Measurements from ENCODE around the gene ZSWIM4. TPM values are rescaled to one million over a fixed set of nuclear protein-coding genes. Genes with fewer than 3 reads are reported as not detected.

The ZSWIM4 gene
- total and polyA plus RNA-seq, 2 experiments from 2014 or later: 5.4 to 42.3 TPM

DNA sequence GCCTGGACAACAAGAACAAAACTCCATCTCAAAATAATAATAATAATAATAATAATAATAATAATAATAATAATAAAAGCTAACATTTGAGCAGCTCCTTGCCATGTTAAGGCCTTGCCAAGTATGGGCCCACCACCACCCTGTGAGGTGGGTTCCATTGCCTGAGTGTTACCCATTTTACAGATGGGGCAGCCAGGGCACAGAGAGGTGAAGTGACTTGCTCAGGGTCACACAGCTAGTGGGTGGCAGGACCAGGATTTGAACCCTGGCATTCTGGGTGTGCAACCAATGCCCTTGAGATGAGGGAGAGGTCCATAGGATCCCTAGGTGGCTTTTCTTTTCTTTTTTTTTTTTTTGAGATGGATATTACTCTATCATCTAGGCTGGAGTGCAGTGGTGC is 29.5 kb downstream of the ZSWIM4 start (continued):
- TF ChIP-seq ZNF331 (CRISPR knock-in tag; IDR thresholded peaks at IDR 0.05; ENCODE audit: low read depth) (no peak), CREB1 (CRISPR knock-in tag; IDR thresholded peaks at IDR 0.05; ENCODE audit: low read depth) (no peak)

DNA sequence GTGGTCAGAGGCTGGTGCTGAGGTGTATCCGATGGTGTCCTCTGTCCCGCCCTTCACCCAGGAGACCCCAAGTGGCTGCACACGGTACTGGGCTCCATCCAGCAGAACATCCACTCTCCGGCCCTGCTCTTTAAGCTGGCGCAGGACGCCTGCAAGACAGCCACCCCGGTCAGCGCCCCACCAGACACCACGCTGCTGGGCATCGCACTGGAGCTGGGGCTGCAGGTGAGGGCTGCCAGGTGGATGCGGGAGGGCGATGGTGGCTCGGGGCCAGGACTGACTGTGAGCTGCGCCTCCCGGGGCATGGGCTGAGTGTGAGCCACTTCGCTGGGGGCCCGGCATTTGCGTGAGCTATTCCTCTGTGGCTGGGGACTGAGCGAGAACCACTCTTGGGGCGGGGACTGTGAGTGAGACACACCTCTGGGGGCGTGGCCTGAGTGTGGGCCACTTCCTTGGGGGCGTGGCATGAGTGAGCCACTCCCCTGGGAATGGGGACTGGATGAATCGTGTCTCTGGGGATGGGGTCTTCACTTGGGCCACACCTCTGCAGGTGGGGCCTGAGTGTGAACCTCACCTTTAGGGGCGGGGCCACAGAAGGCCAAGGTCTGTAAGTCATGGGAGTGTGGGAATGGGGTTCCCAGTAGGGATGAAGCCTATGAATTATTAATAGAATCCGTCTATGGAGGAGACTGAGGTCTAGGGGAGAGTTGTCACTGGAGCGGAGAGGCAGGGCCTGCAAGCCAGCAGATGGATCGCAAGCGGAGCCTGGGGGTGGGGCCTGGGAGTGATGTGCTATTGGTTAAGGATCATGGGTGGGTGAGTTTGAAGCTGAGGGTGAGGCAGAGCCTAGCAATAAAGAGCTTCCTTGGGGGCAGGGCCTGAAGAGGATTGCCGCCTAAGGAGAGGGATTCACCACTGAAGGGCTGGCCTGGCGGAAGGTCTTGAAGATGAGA is 30.5 kb downstream of the ZSWIM4 start:
- Histone ChIP-seq H3K36me3 (ENCODE audit: insufficient read depth) (peaks cover 6% of the 10 kb centered on the region; the same call in 1 of the 2 replicates), H4K20me1 (replicated peaks; ENCODE audit: insufficient read depth) (peaks cover 12% of the 10 kb centered on the region)
- peaks cover 14% of the 10 kb centered on the region for H3K4me1 Mint-ChIP-seq

More for the DNA sequence above, 30.5 kb downstream of the ZSWIM4 start:
- DNase-seq (ENCODE audit: low spot score) (peak; percentile 96), ATAC-seq (peak; percentile 87)
- no peaks in the 10 kb centered on the region; the same call in 1 of the 2 replicates for H3K4me1 ChIP-seq (ENCODE audit: insufficient read depth)
- Mint-ChIP-seq H3K9me3 (no peaks in the 10 kb centered on the region; the same call in 2 of the 3 replicates), H3K27ac (peak overlapping the region; percentile 89), H3K27me3 (ENCODE audit: insufficient read depth, low read depth, poor library complexity) (peaks cover 8% of the 10 kb centered on the region), H3K36me3 (ENCODE audit: low read depth) (peaks cover 65% of the 10 kb centered on the region), H3K4me3 (peak overlapping the region; percentile 5; the same call in 1 of the 3 replicates)
- H3K4me3 ChIP-seq: no peak overlapping the region
- H3K4me2 ChIP-seq: 0 out of 2 replicates have a peak overlapping the region, but pooled peaks have one; percentile 31
- peaks cover 14% of the 10 kb centered on the region; the same call in 1 of the 2 replicates for H3F3A ChIP-seq (replicated peaks; ENCODE audit: low read depth)
- TF ChIP-seq EZH2phosphoT487 (IDR thresholded peaks at IDR 0.05; ENCODE audit: unreplicated experiment): no peak
- no peak for TF ChIP-seq POLR2AphosphoS5 (IDR thresholded peaks at IDR 0.05; ENCODE audit: low read depth)
- TF ChIP-seq, protein P1, sequence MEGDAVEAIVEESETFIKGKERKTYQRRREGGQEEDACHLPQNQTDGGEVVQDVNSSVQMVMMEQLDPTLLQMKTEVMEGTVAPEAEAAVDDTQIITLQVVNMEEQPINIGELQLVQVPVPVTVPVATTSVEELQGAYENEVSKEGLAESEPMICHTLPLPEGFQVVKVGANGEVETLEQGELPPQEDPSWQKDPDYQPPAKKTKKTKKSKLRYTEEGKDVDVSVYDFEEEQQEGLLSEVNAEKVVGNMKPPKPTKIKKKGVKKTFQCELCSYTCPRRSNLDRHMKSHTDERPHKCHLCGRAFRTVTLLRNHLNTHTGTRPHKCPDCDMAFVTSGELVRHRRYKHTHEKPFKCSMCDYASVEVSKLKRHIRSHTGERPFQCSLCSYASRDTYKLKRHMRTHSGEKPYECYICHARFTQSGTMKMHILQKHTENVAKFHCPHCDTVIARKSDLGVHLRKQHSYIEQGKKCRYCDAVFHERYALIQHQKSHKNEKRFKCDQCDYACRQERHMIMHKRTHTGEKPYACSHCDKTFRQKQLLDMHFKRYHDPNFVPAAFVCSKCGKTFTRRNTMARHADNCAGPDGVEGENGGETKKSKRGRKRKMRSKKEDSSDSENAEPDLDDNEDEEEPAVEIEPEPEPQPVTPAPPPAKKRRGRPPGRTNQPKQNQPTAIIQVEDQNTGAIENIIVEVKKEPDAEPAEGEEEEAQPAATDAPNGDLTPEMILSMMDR (conservative IDR thresholded peaks at IDR 0.05; ENCODE audit: low read depth in 2 of 2): peak; percentile 43 to 47
- TF ChIP-seq, protein P2, sequence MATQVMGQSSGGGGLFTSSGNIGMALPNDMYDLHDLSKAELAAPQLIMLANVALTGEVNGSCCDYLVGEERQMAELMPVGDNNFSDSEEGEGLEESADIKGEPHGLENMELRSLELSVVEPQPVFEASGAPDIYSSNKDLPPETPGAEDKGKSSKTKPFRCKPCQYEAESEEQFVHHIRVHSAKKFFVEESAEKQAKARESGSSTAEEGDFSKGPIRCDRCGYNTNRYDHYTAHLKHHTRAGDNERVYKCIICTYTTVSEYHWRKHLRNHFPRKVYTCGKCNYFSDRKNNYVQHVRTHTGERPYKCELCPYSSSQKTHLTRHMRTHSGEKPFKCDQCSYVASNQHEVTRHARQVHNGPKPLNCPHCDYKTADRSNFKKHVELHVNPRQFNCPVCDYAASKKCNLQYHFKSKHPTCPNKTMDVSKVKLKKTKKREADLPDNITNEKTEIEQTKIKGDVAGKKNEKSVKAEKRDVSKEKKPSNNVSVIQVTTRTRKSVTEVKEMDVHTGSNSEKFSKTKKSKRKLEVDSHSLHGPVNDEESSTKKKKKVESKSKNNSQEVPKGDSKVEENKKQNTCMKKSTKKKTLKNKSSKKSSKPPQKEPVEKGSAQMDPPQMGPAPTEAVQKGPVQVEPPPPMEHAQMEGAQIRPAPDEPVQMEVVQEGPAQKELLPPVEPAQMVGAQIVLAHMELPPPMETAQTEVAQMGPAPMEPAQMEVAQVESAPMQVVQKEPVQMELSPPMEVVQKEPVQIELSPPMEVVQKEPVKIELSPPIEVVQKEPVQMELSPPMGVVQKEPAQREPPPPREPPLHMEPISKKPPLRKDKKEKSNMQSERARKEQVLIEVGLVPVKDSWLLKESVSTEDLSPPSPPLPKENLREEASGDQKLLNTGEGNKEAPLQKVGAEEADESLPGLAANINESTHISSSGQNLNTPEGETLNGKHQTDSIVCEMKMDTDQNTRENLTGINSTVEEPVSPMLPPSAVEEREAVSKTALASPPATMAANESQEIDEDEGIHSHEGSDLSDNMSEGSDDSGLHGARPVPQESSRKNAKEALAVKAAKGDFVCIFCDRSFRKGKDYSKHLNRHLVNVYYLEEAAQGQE (IDR thresholded peaks at IDR 0.05; ENCODE audit: unreplicated experiment): no peak
- H3K27ac ChIP-seq (ENCODE audit: low read depth): peak overlapping the region; percentile 91
- no peaks in the 10 kb centered on the region for H3K79me2 ChIP-seq (replicated peaks; ENCODE audit: insufficient read depth)
- H3K27me3 ChIP-seq (ENCODE audit: insufficient read depth): no peaks in the 10 kb centered on the region
- H3K9me2 ChIP-seq (ENCODE audit: insufficient read depth): no peaks in the 10 kb centered on the region
- H2AFZ ChIP-seq: no peak overlapping the region

Data from GM23338 (cell line).